Stimulated activated CD4-positive, alpha-beta T cell treated with anti-CD3 and anti-CD28 coated beads, Interleukin-1b, Interleukin-23, amount 100 ng/mL, for 24 hours (primary cell): ENCODE data around the gene SKIC3.

ENCODE experiments used
- DNase-seq, 4 experiments: peaks; one replicate each; pipeline ENCODE4 v3.0.0-alpha.2; 2020; ENCODE audit warnings: low read depth in 4 of 4, low spot score in 1 of 4

SKIC3 gene

GRCh38 chr5:95554647-95555548 is at the start of gene SKIC3, which contains the start of gene ARSK:
SKIC3 (minus strand) TSS chr5:95554977; CDS start chr5:95547150, 7,827 bp downstream.
ARSK (plus strand) TSS chr5:95555101; CDS start chr5:95555279, 178 bp downstream.
- DNase-seq: peak; percentile 73 to 78 (median 76)

- DNase-seq: no peak
These were observed 45.8 kb upstream of the SKIC3 start for GRCh38 chr5:95600557-95600956.

GRCh38 chr5:95599252-95599651 is 44.5 kb upstream of the SKIC3 start:
- DNase-seq: no peak

- no peak for DNase-seq
These were observed 40.6 kb upstream of the SKIC3 start for GRCh38 chr5:95595289-95595931.

GRCh38 chr5:95591490-95591901 is 36.7 kb upstream of the SKIC3 start:
- DNase-seq: no peak

- no peak for DNase-seq
These were observed 36.1 kb upstream of the SKIC3 start for GRCh38 chr5:95590880-95591279.

GRCh38 chr5:95583992-95584391 is 29.2 kb upstream of the SKIC3 start:
- no peak for DNase-seq

GRCh38 chr5:95581576-95581975 is 26.8 kb upstream of the SKIC3 start:
- DNase-seq: no peak

GRCh38 chr5:95572016-95572415 is 17.2 kb upstream of the SKIC3 start:
- no peak for DNase-seq

GRCh38 chr5:95565280-95565920 is 10.6 kb upstream of the SKIC3 start:
- no peak for DNase-seq

GRCh38 chr5:95564450-95564849 is 9.7 kb upstream of the SKIC3 start:
- DNase-seq: no peak

GRCh38 chr5:95563367-95563766 is 8.6 kb upstream of the SKIC3 start:
- no peak for DNase-seq

GRCh38 chr5:95562282-95562681 is 7.5 kb upstream of the SKIC3 start:
- no peak for DNase-seq

GRCh38 chr5:95557841-95558240 is 3.1 kb upstream of the SKIC3 start:
- DNase-seq: no peak

- no peak for DNase-seq
These were observed 776 bp upstream of the SKIC3 start for GRCh38 chr5:95555553-95555952.

GRCh38 chr5:95554331-95554646 is 488 bp downstream of the SKIC3 start:
- DNase-seq: no peak

- DNase-seq: no peak
These were observed 5.7 kb downstream of the SKIC3 start for GRCh38 chr5:95549030-95549429.

- DNase-seq: no peak
These were observed 11.6 kb downstream of the SKIC3 start for GRCh38 chr5:95543017-95543705.

- no peak for DNase-seq
These were observed 17.3 kb downstream of the SKIC3 start for GRCh38 chr5:95537501-95537900.

GRCh38 chr5:95533761-95534160 is 21.0 kb downstream of the SKIC3 start:
- DNase-seq: no peak

GRCh38 chr5:95533106-95533505 is 21.7 kb downstream of the SKIC3 start:
- DNase-seq: no peak
